ENCODE results near the gene CYP4Z1.
"Not testable (repeated sequence)": the region's sequence is repeated elsewhere in the genome, so short reads cannot be mapped to it uniquely, and the experiment has no call there.

The CYP4Z1 gene

DNA sequence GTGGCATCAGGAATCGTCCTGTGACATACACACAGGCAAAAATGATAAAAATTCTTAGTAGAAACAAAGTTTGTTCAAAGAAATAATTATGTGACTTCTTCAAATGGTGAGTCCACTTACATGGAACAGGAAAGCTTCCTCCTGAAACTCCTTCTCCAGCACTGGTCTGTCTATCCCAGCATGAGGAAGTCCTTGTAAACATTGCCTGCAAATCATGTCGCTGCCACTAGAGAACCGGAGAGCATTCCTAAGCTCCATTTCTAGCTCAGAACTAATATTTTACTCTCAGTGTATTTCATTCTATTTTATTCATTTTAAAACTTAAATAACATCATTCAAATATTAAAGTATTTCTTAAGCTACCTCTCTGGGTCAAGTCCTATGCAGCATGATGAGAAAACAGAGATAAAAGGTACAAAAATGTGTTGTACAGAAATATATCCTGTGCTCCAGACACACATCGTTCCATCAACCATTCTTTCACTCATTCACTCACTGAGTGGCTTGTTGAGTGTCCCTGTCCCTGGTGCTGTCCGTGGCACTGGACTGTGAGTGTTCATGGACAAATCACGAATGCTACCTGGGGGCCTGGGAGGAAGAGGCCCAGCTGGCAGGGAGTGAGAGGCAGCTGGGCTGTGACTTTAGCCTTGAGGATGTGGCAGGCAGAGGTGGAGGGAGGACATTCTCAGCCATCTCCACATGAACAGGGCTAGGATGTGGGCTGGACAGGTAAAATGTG is 80.2 kb downstream of the CYP4Z1 start:
- no peak overlapping the region for H3K27ac ChIP-seq
- intact Hi-C loops (cut with DNase I; ENCODE audit: low total_unique reads), result no loop called here
- H3K9me3 ChIP-seq, result no peaks in the 10 kb centered on the region
- H3K4me1 ChIP-seq, result no peaks in the 10 kb centered on the region
- TF ChIP-seq, protein P1, sequence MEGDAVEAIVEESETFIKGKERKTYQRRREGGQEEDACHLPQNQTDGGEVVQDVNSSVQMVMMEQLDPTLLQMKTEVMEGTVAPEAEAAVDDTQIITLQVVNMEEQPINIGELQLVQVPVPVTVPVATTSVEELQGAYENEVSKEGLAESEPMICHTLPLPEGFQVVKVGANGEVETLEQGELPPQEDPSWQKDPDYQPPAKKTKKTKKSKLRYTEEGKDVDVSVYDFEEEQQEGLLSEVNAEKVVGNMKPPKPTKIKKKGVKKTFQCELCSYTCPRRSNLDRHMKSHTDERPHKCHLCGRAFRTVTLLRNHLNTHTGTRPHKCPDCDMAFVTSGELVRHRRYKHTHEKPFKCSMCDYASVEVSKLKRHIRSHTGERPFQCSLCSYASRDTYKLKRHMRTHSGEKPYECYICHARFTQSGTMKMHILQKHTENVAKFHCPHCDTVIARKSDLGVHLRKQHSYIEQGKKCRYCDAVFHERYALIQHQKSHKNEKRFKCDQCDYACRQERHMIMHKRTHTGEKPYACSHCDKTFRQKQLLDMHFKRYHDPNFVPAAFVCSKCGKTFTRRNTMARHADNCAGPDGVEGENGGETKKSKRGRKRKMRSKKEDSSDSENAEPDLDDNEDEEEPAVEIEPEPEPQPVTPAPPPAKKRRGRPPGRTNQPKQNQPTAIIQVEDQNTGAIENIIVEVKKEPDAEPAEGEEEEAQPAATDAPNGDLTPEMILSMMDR (IDR thresholded peaks at IDR 0.05), result no peak
- peaks cover 0 to 4% of the 10 kb centered on the region in 2 donors for H3K27me3 ChIP-seq
- DNase-seq, result no peak
- no peak overlapping the region for H3K4me3 ChIP-seq
- no peaks in the 10 kb centered on the region for H3K36me3 ChIP-seq

DNA sequence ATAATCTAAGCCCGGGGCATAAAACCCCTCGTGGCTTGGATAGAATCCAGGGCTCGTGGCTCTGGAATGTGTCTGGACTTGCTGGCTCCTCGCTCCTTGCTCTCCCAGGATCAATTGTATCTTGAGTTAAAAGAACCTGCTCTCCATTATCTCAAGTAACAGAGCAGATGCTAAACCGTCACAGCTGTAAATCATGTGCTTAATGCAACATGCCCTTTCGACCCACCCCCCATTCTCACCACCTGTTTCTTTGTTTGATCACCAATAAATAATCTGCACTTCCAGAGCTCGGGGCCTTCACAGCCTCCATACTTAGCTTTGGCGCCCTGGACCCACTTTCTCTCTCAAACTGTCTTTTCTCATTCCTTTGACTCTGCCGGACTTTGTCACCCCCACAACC is 82.1 kb downstream of the CYP4Z1 start:
- H3K4me3 ChIP-seq; intact Hi-C loops (cut with DNase I; ENCODE audit: low total_unique reads); DNase-seq; H3K9me3 ChIP-seq; H3K4me1 ChIP-seq; H3K27ac ChIP-seq; H3K27me3 ChIP-seq; H3K36me3 ChIP-seq: not testable (repeated sequence)

DNA sequence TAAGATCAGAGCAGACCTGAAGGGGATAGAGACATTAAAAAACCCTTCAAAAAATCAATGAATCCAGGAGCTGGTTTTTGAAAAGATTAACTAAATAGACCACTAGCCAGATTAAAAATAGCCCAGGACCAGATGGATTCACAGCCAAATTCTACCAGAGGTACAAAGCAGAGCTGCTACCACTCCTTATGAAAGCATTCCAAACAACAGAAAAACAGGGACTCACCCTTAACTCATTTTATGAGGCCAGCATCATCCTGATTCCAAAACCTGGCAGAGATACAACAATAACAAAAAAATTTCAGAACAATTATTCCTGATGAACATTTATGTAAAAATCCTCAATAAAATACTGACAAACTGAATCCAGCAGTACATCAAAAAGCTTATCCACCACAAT is 89.4 kb downstream of the CYP4Z1 start:
- H3K27ac ChIP-seq; H3K9me3 ChIP-seq; H3K4me3 ChIP-seq; intact Hi-C loops (cut with DNase I; ENCODE audit: low total_unique reads); H3K27me3 ChIP-seq; H3K4me1 ChIP-seq; H3K36me3 ChIP-seq; DNase-seq: not testable (repeated sequence)

DNA sequence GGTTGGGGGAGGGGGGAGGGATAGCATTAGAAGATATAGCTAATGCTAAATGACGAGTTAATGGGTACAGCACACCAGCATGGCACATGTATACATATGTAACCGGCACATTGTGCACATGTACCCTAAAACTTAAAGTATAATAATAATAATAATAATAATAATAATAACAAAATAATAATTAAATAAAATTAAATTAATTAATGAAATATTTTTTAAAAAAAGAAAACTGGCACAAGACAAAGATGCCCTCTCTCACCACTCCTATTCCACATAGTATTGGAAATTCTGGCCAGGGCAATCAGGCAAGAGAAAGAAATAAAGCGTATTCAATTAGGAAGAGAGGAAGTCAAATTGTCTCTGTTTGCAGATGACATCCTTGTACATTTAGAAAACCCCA is 90.9 kb downstream of the CYP4Z1 start:
- H3K36me3 ChIP-seq; DNase-seq; H3K9me3 ChIP-seq; H3K27ac ChIP-seq; H3K27me3 ChIP-seq; H3K4me3 ChIP-seq; H3K4me1 ChIP-seq; intact Hi-C loops (cut with DNase I; ENCODE audit: low total_unique reads): not testable (repeated sequence)

DNA sequence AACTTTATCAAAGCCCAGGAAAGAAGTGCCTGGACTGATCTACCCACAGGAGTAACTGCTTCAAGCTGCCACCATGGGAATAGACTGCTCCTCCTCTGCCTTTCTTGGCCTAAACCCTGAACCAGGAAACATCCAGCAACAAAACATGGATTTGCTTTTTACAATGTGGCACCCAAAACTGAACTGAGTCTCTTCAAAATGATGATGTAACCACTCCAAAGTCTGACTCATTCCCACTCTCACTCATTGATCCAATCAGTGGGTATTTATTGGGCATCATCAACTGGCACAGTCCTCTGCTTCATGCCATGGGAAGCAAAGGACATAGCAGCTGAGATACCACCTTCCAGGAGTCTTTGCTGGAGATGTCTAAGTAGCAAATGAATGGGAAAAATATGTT is 93.7 kb downstream of the CYP4Z1 start:
- TF ChIP-seq, protein P1 (IDR thresholded peaks at IDR 0.05), result no peak
- no peak for DNase-seq
- intact Hi-C loops (cut with DNase I; ENCODE audit: low total_unique reads), result no loop called here

DNA sequence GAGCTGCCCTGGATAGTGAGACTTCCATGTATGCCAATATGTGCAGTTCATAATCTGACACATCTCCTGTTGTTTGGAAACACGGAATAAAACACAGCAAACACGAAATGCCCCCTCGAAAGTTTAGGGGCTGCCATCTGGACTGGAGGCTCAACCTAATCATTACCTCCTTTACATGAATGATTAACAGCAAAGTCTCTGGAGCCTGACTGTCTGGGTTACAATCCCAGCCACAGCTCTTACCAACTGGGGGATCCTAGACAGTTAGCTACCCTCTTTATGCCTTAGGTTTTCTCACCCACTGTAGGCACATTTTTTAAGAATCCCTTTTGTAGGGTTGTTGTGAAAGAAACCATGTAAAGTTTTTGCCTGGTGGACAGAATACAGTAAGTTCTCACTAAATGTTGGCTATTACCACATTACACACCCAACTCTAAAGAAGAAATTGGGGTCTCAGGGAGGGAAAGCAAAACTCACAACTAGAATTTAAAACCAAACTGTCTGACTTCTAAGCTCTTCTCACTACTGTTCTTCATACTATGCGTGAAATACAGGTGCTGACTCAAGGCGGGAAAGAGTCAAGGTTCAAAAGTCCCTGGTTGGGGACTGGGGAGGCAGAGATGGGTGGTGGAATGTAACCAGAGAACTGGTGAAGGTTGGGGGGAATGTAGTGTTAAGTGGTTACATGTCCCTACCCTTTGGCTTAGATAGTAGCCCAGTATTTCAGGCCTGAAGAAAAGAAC is 94.4 kb downstream of the CYP4Z1 start:
- DNase-seq, result no peak
- Histone ChIP-seq H3K4me3 (no peak overlapping the region), H3K9me3 (no peaks in the 10 kb centered on the region), H3K27me3 (no peaks in the 10 kb centered on the region), H3K4me1 (no peaks in the 10 kb centered on the region), H3K36me3 (no peaks in the 10 kb centered on the region), H3K27ac (no peak overlapping the region)
- TF ChIP-seq, protein P1 (IDR thresholded peaks at IDR 0.05), result no peak
- intact Hi-C loops (cut with DNase I; ENCODE audit: low total_unique reads), result no loop called here

More for the DNA sequence above, 93.7 kb downstream of the CYP4Z1 start:
- no peaks in the 10 kb centered on the region for H3K36me3 ChIP-seq
- no peak overlapping the region for H3K27ac ChIP-seq
- H3K9me3 ChIP-seq, result no peaks in the 10 kb centered on the region
- no peaks in the 10 kb centered on the region for H3K4me1 ChIP-seq
- no peaks in the 10 kb centered on the region for H3K27me3 ChIP-seq
- H3K4me3 ChIP-seq, result no peak overlapping the region

DNA sequence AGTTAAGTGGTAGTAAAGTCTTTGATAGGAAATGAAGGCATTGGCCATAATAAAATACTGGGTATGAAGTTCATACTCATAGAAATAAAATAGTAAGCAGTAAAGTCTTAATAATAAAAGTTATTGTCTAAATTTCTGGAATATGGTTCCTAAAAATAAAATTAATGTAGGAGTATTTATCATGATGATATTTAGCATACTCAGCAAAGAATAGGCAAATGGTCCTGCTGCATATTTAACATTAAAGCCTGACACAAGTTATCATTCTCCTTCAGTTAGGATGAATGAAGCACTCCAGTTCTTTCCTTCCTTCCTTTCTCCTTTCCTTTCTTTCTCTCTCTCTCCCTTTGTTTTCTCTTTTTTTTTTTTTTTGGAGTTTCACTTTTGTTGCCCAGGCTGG is 97.5 kb downstream of the CYP4Z1 start:
- Histone ChIP-seq H3K4me3 (no peak overlapping the region), H3K36me3 (no peaks in the 10 kb centered on the region), H3K27ac (no peak overlapping the region), H3K4me1 (no peaks in the 10 kb centered on the region), H3K9me3 (no peaks in the 10 kb centered on the region), H3K27me3 (no peaks in the 10 kb centered on the region)
- no peak for DNase-seq
- TF ChIP-seq, protein P1 (IDR thresholded peaks at IDR 0.05), result no peak
- intact Hi-C loops (cut with DNase I; ENCODE audit: low total_unique reads), result no loop called here

All from tibial artery (tissue), 4 donors.